Spleen (tissue), 7 donors: ENCODE data around the gene SLC7A10.

ENCODE experiments used
- CTCF ChIP-seq, 11 experiments: fragments of 200-600 bp in 7 of 11; fragments of 450-650 bp in 4 of 11; sonication (generic) in 4 of 11; IDR thresholded peaks in 8 of 11; conservative IDR thresholded peaks in 3 of 11; 1 replicate in 7 of 11; 2 replicates in 4 of 11; pipeline versions ENCODE4 v1.4.0 to v1.8.0; 2016 to 2021; ENCODE audit warnings: antibody characterized with exemption in 11 of 11, inconsistent platforms in 4 of 11, mild to moderate bottlenecking in 1 of 11
- POLR2A ChIP-seq, 3 donors: fragments of 450-650 bp; IDR thresholded peaks; one replicate each; pipeline ENCODE4 v1.5.1; 2017; ENCODE audit warnings: antibody characterized with exemption in 3 of 3, mild to moderate bottlenecking in 1 of 3
- POLR2AphosphoS5 ChIP-seq, 3 donors: sonication (generic); formaldehyde crosslinking; IDR thresholded peaks; one replicate each; pipeline ENCODE4 v1.5.1; 2017; ENCODE audit warnings: antibody characterized with exemption in 3 of 3
- donor health status: DM: no; HTN: no; CAD: no; lungs with moderate emphysema.
- donor health status: DM: no; HTN: no; CAD: no.
- donor health status: DM: no; HTN: no; CAD: no.

GRCh38 chr19:33194886-33195644, 30.6 kb downstream of the SLC7A10 start:
- TF ChIP-seq CTCF (IDR thresholded peaks at IDR 0.05 in 8 of 11, conservative IDR thresholded peaks at IDR 0.05 in 3 of 11) (no peak), POLR2A (IDR thresholded peaks at IDR 0.05) (no peak), POLR2AphosphoS5 (IDR thresholded peaks at IDR 0.05) (no peak)
